GM19397 (cell line): ENCODE results near the gene EDDM13.
"Not testable (repeated sequence)": the region's sequence is repeated elsewhere in the genome, so short reads cannot be mapped to it uniquely, and the experiment has no call there.

Experiments
- ATAC-seq: cut with Tn5 transposase; IDR thresholded peaks from one replicate; pipeline ENCODE4 v1.9.1; 2021; ENCODE audit warnings: mild to moderate bottlenecking, moderate library complexity; ENCODE audit not compliant: unreplicated experiment

Gene EDDM13, protein sequence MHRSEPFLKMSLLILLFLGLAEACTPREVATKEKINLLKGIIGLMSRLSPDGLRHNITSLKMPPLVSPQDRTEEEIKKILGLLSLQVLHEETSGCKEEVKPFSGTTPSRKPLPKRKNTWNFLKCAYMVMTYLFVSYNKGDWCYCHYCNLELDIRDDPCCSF

DNA sequence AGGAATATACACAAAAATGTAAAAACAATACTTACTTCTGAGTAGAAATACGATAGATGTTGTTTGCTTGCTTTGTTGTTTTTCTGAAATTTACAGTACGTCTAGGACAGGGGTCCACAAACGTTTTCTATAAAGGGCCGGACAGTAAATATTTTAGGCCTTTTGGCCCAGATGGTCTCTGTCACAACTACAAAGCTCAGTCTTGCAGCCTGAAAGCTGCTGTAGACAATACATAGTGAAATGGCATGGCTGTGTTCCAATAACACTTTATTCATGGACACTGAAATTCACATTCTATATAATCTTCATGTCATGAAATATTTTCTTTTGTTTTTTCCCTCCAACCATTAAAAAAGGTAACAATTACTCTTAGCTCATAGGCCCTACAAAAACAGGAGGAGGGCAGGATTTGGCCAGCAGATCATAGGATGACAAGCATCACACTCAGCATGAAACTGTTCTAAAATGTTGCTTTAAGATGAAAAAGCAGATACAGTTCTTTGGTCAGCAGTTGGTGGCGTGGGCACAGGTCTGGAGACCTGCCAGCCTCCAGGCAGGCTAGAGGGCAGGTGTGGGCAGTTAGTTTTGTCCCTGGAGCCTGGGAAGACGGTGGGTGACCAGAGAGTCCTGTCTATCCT, at the start of gene EDDM13:
EDDM13 (plus strand) TSS at position 588 of the 638 bp plus-strand sequence. CDS start 87 bp downstream, outside the sequence.
- ATAC-seq: no peak

GRCh38 chr19:56222901-56223300, 49.6 kb upstream of the EDDM13 start:
- ATAC-seq: no peak

- ATAC-seq: no peak
These were observed 49.1 kb upstream of the EDDM13 start for GRCh38 chr19:56223481-56223880.

- ATAC-seq: no peak
These were observed 27.3 kb upstream of the EDDM13 start for GRCh38 chr19:56245121-56245740.

- ATAC-seq: not testable (repeated sequence)
These were observed 26.8 kb upstream of the EDDM13 start for GRCh38 chr19:56245764-56246163.

DNA sequence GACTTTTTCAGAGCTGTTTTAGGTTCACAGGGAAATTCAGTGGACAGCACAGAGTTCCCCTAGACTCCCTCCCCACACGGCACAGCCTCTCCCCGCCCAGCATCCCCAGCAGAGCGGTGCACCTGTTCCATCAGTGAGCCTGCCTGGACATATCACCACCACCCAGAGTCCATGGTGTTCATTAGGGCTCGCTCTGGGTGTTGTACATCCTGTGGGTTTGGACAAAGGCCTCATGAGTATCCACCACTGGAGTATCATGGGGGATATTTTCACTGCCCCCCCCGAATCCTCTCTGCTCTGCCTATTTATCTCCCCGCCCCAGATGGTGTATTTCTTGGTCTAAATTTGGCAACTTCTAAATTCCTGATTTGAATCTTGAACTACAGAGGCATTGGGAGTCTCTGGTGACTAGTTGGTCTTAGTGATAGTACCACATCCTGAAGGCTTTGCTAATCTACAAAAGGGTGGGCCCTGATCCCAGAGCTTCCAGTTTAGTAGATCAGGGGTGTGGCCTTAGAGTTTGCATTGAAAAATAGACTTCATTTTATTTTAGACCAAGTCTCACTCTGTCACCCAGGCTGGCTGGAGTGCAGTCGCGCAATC, 23.7 kb upstream of the EDDM13 start:
- ATAC-seq: not testable (repeated sequence)

DNA sequence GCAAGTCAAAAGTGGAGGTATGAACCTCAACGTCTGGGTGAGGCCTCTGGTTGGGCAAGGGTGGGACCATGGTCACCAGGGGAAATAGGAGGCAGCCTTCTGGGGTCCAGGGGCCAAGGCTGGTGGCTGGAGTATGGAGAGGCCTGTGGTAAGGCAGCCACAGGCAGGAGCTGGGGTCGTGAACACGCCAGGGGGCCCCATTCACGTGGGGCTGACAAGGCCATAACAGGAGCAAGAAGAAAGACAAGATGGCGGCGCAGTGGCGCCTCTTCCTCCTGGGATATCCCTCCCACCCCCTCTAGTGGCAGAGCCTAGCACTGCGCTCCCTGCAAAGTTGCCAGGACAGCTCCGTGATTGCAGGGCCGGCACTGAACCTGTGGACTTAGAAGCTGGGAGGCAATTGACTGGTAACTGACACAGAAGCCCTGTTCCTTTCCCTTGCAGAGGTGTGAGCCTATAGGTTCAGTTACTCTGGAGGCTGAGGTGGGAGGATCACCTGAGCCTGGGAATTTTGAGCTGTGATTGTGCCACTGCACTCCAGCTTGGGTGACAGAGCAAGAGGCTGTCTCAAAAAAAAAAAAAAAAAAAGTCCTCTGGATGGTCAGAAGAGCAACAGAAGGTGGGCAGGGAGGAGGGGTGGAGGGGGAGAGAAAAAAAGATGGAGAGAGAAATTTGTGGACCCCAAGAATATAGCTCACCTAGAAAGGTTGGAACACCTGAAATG, 19.7 kb upstream of the EDDM13 start:
- no peak for ATAC-seq

DNA sequence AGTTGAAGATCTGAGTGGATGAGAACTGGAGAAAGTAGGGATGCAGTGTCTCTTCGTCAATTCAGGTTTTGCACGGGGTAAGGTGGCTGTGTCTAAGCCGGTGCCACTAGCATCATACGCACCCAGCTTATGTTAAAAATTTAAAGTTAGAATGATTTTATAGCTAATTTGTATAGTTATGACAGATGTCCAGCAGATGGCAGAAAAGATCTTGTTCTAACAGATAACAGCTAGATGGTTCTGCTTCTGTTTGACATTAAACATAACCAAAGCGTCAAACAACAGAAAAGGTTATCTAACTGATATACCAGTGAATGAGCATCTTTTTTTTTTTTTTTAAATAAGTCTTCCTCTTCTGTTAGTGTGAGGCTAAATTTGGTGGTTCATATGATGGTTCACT, 18.8 kb upstream of the EDDM13 start:
- ATAC-seq: no peak

DNA sequence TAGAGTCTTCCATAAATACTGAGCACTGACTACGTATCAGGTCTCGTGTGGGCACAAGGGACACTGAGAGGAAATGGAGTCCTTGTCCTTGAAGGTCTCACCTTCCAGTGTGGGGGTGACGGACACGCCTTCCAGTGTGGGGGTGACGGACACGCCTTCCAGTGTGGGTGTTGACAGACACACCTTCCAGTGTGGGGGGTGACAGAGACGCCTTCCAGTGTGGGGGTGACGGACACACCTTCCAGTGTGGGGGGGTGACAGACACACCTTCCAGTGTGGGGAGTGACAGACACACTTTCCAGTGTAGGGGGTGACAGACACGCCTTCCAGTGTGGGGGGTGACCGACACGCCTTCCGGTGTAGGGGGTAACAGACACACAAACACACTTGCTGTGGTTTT, 14.3 kb upstream of the EDDM13 start:
- ATAC-seq: no peak

DNA sequence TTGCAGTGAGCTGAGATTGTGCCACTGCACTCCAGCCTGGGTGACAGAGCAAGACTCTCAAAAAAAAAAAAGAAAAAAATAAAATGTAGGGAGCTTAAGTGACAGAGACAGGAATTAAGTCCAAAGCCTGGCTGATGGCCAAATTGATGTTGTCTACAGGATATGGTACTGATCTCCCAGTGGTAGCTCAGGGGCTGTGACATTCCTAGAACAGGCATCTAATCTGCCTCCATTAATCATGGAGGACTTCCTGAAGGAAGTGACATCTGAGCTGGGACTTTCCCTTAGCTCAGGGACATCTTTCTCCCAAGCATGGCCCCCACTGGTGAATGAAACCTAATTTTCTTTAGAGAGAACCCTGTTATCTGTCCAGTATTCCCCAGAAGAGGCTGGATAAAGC, 11.4 kb upstream of the EDDM13 start:
- no peak for ATAC-seq

GRCh38 chr19:56261932-56262331, 10.6 kb upstream of the EDDM13 start:
- not testable (repeated sequence) for ATAC-seq

DNA sequence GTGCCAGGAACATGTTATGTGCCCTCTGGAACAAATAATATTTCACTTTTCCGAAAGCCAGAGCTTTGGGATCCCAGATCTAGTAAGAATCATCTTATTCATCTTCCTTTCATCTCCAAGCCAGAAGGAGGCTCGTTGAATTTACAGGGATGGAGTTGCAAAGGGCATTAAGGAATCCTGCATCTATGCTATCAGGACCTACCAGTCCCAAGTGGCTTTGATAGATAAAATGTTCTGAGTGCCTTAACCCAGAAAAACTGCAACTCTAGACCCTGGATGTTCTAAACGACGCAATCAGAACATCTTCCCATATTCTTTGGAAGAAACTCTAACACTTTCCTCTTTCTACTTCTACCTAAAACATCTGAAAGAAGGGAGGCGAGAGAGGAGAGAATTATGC, 9.2 kb upstream of the EDDM13 start:
- ATAC-seq: no peak

GRCh38 chr19:56266051-56266450, 6.5 kb upstream of the EDDM13 start:
- ATAC-seq: no peak

DNA sequence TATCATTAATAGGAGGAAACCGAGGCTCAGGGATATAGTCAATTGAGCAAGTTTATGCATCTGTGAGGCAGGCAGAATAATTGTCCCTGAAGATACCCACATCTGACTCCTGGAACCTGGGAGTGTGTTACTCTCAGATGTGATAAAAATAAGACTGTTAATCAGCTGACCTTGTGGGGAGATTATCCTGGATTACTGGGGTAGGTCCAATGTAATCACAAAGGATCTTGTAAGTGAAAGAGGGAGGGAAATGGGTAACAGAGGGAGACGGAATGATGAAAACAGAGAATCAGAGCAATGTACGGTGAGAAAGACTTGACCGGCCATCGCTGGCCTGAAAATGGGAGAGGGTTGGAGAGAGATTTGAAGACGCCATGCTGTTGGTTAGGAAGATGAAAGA, 3.2 kb upstream of the EDDM13 start:
- ATAC-seq: no peak

- no peak for ATAC-seq
These were observed 1.9 kb upstream of the EDDM13 start for GRCh38 chr19:56270676-56271075.

DNA sequence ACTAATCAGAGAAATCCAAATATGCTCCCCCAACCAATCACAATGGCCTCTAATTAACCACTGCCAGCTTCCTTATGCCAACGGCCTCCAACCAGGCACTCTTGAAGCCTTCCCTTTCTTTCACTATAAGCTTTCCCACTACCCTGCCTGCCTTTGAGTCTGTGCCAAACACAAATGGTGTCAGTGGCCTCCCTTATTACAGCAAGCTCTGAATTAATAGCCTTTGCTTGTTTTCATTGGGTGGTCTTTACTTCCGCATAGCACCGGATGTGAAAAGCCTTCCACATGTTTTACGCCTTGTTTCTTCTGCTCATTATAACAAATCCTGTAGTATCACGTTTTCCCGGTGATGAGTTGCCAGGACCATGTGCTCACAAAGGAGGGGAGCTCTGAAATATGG, 1.4 kb upstream of the EDDM13 start:
- no peak for ATAC-seq

GRCh38 chr19:56273563-56274117, 1.1 kb downstream of the EDDM13 start:
- ATAC-seq: no peak

- no peak for ATAC-seq
These were observed 10.3 kb downstream of the EDDM13 start for GRCh38 chr19:56282809-56283208.

- ATAC-seq: no peak
These were observed 12.2 kb downstream of the EDDM13 start for GRCh38 chr19:56284746-56285145.

- ATAC-seq: no peak
These were observed 17.6 kb downstream of the EDDM13 start for GRCh38 chr19:56290104-56290503.

- no peak for ATAC-seq
These were observed 19.3 kb downstream of the EDDM13 start for GRCh38 chr19:56291867-56292266.
